HG03342 (cell line): ENCODE results near the gene DUSP1.

ENCODE experiments used
- ATAC-seq: cut with Tn5 transposase; IDR thresholded peaks from one replicate; pipeline ENCODE4 v1.9.1; 2021; ENCODE audit warnings: mild to moderate bottlenecking, moderate library complexity; ENCODE audit not compliant: unreplicated experiment

The DUSP1 gene

DNA sequence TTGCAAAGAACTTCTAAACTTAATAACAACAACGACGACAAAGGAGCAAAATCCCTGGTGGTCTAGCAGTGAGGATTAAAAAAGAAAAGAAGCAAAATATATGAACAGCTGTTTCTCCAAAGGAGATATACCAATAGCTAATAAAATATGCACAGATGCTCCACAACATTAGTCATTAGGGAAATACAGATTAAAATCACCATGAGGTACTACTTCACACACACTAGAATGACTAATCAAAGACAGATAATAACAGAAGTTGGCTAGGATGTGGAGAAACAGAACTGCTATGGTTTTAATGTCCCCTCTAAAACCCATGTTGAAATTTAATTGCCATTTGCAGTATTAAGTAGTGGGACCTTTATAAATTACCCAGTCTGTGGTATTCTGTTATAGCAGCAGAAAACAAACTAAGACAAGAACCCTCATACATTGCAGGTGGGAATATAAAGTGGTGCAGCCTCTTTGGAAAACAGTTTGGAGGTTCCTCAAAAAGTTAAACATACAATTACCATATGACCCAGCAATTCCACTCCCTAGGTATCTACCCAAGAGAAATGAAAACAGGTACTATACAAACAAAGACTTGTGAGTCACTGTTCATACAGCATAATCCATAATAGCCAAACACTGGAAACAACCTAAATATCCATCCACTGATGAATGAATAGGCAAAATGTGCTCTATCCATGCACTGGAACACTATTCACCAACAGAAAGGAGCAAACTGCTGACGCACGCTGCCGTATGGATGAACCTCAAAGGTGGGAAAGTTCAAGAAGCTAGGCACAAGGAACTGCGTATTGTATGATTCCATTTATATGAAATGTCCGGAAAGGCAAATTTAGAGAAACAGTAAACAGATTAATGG, 11.4 kb upstream of the DUSP1 start:
- ATAC-seq: no peak

DNA sequence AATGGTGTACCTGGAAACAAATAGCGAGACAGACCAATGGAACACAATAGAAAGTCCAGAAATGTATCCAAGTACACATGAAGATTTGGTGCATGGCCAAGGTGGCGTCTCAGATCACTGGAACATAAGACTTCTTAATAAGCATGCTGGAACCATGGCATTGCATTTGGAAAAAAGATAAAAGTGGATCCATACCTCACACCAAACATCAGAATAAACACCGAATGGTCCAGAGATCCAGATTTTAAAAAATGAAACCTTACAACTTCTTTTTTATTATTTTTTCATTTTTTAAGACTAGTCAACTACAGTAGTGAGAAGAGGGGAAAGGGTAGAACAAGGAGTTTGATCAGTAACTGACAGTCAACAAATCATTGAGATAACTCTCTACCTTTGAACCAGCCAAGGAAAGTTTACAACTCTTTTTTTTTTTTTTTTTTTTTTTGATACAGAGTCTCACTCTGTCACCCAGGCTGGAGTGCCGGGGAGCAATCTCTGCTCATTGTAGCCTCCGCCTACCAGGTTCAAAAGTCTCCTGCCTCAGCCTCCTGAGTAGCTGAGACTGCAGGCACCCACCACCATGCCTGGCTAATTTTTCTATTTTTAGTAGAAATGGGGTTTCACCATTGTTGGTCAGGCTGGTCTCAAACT, 8.8 kb upstream of the DUSP1 start:
- no peak for ATAC-seq

DNA sequence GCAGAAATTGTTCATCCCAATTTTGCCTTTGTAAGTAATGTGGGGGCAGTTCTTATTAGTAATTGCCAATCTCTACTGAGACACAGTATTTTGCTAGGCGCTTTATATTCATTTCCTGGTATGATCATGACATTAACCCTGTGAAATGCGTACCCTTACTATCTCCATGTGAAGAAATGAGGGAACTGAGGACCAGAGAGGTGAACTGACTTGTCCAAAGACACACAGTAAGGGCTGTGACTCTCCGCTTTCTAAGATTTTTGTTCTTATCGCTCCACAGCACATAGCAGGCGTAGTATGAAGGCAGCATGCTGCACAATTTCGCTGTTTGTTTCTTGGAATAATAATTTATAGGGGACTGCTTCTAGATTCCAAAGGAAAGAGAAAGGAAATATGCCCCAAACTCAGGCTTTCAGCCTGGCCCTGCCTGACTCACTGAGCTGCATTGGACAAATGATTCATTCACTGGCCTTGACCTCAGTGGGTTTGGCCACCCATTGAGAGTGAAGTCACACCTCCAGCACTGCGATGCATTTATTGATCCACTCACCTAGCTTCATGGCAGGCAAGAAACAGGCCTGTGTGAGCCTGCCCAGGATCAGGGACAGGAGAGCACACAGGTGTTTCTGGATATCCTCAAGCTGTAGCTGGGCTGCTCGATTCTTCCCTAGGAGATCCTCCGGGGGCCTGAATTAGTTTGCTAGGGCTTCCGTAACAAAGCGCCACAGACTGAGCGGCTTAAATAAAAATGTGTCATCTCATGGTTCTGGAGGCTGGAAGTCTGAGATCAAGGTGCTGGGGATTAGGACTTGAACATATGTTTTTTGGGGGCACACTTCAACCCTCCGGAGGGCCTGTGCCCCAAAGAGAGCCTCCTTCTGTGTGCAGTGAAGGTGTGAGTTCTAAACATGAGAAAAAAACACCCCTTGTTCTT, 7.2 kb upstream of the DUSP1 start:
- peak; percentile 17 for ATAC-seq

DNA sequence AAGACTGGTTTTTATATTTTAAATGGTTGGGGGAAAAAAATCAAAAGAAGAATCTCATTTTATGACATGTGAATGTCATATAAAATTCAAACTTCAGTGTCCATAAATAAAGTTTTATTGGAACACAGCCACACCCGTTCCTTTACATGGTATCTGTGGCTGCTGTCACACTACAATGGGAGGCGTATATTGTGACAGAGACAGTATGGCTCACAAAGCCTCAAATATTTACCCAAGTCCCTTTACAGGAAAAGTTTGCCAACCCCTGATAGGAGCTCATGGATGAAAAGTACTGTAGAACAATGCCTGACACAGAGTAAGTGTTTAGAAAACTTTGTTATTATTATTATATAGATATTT, 5.2 kb upstream of the DUSP1 start:
- ATAC-seq: no peak

DNA sequence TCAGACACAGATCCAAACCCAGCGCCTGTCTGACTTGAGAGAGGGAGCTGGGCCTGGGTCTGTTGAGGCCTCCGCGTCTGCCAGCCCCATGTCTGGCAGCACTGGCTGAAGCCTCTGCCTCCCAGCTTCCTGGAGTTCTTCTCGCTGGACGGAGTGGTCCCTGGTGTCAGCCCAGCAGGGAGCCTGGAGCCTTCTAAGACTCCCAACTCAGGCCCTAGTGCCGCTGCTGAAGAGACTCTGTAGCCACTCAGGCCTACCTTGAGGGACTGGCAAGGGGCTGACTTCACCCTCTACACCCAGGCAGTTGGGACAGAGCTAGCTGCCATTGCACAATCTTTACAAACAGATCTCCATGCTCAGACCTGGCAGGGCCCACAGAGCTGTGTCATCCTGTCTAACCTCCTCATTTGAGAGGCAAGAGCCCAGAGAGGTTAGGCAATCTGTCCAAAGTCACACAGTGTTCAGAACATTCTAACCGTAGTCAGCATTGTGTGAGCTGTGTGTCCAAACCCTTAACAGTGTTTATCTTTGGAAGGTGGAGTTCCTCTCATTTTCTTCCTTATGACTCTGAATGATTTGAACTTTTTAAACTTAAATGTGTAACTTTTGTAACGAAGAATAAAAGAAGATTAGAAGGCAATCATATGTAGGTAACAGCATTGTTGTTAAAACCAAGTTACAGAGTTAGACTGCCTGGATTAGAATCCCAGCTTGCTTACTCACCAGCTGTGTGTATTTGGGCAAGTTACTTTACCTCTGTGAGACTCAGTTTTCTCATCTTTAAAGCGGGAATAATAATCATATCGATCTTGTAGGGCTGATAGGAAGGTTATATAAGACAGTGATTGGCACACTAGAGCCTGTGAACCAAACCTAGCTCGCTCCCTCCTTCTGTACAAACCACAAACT, 4.6 kb upstream of the DUSP1 start:
- no peak for ATAC-seq

DNA sequence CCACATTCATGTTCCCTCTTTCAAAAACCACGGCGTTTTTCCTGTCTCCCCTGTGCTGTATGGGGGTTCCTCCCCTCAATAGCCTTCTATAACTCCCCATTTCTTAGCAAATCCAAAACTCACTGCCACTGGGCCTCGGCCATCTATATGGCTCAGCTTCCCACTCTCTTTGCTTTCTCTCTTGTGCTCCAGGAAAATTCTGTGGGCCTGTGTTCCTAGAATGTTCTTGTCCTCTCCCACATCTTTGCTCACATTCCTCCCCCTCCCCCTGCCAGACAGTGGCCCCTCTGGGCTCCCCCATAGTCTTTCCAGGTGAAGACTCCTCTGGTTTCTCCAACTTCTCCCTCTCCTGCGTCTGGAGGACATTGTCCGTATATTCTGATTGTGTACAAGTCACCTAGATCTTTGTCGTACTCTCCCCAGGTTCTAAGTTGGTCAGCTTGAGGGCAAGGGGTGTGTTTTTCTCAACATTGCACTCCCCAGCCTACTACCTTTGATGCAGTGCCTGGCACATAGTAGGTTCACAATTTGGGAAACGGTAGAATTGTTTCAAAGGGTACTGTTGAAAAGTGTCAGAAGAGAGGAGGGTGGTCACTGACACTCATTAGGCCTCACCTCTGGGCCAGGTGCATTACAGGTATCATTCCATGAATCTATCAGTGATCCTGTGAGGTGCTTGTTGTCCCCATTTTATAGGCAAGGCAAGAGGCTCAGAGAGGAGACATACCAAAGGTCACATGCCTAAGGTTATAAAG, 3.7 kb upstream of the DUSP1 start:
- no peak for ATAC-seq

DNA sequence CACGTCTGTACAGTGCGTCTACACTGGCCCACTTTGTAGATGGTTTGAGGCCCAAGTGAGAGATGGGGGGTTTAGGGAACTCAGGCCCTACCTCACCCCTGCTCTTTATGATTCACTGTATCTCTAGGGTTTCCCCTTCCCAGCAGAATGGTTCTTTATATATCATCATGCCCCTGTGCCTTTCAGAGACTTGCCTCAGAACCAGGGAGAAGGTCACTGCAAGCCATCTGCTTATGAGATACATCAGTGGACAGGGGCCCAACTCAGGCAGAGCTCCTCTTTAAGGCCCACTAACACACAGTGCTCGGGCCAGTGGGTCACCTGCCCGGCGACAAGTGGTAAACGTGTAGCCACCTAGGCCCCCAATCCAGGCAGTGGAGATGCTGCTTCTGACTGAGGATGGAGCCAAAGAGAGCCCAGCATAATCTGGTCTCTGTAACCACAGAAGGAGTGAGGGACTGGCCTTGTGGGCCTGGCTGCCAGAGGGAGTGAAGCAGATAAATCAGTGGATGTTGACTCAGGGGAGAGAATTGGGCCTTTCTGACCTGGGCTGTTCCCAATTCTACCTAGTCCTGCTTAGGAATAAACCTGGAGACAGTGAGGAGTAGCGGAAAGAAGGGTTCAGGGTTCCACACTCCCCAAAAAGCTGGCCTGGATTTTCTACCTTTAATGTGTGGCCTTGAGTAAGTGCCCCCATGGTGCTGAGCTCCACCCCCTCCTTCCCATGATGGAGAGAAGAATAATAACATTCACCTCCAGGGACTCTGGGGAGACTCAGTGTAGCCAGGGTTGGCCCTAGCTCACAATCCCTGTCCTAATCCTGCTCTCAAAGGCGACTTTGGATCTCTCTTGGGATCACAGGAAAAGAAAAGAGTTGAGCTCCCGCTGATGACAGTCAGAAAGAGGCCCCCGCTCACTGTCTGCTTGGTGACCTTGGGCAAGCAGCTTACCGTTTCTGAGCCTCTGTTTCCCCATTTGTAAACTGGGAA, 2.8 kb upstream of the DUSP1 start:
- ATAC-seq: no peak

DNA sequence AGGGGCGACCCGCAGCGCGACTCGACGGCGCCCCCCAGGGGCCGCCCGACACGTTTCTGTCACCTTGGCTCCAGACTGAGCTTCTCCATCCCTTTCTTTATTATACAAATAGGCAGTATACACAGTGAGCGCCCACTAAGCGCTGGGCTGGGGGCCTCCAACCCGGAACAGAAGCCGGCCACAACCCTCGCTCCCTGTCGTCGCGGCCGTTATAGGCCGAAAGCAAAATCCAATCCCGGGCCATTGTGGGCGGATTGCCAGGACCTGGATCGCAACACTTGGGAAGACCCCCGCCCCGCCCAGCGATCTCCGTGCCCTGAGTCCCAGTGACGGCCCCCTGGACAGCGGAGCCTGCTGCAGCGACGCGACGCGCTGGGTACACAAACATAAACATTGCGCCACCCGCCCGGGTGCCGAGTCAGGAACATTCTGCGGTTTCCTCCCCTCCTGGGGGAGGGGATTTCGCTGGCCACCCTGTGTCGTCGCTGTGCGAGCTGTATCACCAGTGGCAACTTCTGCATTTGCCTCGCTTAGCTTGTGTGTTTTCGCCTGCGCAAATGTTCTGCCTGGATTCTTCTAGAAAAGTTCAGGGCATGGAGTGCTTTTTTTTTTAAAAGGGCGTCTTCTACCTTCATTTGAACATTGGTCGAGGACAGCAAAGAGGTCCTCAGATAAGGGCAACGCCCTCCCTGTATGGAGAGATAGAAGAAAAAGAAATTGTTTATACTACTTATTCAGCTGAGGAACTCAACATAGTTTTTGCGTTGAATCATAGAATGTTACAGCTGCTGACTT, 1.3 kb upstream of the DUSP1 start:
- ATAC-seq: peak; percentile 27

DNA sequence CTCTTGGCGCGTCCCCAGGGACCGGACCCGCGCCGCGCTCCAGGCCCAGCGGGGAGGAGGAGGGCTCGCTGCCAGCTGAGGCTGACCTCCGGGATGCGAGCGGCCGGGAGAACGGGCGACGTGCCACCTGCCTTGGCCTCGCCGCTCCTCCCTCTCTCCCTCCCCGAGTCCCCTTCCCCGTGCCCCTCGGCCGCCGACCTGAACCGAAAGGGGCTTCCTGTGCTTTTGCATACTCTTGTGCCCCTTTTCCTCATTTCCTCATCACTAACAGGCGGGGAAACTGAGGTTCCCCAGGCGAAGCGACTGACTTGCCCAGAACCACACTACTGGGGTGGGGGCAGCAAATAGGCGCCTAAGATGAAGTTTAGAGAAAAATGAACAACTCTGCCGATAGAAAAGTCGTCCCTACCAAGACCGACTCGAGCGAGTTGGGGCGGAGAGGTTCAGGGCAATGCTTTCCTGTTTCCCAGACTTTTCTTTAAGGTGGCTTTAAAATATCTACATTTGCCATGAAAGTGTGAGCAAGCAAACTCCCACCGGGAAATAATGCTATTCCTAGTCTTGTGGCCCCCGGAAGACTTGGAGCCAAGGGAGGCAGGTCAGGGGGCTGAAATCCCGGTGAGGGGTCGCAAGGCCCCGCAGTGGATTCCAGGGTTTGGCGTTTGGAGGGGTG, 580 bp upstream of the DUSP1 start:
- ATAC-seq: no peak

DNA sequence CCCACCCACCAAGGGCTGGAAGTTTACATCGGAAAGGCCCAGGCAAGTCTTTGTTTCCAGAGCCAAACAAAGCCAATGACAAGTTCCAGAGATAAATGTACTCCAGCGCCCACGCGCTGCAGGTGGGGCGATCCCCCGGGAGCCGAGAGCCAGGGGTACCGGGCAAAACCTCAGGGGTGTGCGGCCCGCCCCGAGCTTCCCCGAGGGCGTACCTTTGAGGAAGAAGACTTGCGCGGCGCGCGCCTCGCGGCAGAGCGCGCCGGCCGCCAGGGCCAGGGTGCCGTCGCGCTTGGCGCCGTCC, 671 bp downstream of the DUSP1 start:
- no peak for ATAC-seq

DNA sequence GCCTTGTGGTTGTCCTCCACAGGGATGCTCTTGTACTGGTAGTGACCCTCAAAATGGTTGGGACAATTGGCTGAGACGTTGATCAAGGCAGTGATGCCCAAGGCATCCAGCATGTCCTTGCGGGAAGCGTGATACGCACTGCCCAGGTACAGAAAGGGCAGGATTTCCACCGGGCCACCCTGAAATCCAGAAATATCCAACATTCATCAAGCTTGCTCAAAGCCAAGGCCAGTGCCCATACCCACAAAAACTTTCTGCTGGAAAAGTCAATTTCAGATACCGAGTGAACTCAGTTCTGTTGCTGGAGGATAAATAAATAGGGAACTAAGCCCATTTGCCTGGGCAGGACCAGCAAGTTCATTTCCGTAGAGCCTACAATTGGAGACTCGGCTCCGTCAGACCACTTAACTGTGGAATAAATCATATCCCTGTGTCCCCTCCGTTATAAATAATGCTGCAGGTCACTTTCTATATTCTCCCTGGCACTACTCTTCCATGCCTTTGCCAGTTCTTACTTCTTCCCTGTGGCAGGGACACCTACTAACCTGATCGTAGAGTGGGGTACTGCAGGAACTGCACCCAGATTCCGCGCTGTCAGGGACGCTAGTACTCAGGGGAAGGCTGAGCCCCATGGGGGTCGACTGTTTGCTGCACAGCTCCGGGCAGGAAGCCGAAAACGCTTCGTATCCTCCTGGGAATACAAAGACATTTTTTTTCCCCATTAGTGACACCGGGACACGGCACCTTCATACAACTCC, 1.2 kb downstream of the DUSP1 start:
- ATAC-seq: no peak

DNA sequence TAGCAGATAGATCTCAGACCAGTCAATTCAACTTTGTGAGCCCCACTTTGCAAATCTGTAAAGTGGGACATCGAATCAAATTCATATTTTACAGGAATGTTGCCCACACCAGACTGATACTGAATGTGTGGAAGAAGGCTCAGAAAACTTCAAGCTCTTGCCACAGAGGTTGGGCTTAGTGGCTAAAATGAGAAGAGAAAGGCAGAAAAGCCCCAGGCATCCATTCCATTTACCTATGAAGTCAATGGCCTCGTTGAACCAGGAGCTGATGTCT, 1.7 kb downstream of the DUSP1 start:
- no peak for ATAC-seq

DNA sequence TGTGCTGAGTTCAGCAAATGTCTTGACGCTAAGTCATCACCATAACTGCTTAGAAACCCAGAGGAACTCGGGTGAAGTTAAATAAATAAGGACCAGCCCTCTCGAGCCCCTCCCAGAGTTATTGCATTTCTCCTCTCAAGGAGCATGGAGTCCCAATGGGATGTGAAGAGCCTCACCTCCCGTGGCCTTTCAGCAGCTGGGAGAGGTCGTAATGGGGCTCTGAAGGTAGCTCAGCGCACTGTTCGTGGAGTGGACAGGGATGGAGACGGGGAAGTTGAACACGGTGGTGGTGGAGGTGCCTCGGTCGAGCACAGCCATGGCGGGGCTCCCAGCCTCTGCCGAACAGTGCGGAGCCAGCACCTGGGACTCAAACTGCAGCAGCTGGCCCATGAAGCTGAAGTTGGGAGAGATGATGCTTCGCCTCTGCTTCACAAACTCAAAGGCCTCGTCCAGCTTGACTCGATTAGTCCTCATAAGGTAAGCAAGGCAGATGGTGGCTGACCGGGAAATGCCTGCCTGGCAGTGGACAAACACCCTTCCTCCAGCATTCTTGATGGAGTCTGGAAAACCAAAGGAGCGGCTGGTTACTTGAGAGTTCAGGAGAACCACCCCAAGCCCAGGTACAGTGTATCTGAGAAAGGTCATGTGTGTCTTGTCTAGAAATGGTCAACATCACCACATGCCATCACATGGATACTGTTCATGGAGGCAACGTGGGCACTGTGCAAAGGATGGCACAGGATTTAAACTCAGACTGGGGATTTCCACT, 2.2 kb downstream of the DUSP1 start:
- ATAC-seq: no peak

DNA sequence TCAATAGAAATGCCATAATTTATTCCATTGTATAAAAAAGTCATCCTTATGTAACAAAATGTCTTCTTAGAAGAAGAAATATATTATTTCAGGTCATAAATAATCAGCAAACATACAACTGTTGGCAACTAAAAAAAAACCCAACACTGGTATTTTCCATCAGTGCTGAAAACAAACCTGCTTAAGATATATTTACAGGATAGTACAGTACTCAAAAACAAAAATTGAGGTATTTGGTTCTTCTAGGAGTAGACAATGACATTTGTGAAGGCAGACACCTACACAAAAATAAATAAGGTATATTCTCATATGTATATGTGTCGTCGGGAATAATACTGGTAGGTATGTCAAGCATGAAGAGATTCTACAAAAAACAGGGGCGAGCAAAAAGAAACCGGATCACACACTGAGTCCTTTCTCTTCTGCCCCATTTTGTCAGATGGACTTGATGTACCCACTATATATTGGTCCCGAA, 2.9 kb downstream of the DUSP1 start:
- ATAC-seq: no peak

DNA sequence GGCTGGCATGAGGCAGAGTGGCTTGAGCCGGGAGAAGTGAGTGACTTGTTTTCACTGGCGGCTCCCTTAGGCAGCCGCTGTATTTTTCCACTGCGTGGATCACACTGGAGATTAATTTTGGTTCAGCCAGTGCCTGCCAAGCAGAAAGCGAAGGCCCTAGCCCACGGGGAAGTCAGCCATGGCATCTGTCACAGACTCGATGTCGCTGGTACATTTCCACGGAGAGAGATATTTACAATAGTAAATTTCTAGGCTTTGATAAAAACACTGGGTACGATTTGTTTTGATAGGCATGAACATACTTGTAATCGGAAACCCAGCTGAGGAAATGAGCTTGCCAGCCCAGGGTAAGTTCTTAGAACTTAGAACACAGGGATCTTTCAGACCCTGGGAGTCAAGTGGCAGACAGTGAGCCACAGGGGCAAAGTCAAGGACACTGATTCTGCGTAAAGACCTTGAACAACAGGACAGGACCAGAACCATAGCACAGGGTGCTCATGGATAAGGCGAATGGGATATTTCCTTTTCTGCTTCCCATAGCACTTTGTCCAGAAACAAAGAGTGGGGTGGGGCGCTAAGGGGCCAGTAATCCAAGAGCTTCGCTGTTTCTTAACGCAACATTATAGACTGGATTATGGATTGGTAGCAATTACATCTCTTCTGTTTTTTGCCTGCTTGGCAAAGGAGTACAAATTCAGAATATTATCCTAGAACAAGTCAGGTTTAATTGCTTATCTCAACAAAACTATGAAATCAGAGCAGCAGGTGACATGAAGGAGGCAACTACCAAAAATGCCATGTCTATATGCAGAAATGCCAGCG, 4.5 kb downstream of the DUSP1 start:
- ATAC-seq: no peak
